HG03565 (cell line): ENCODE data around the gene ZNF799.
"Not testable (repeated sequence)": the region's sequence is repeated elsewhere in the genome, so short reads cannot be mapped to it uniquely, and the experiment has no call there.

Source experiments
- ATAC-seq: cut with Tn5 transposase; IDR thresholded peaks from one replicate; pipeline ENCODE4 v1.9.1; 2021; ENCODE audit warnings: mild to moderate bottlenecking, moderate library complexity; ENCODE audit not compliant: unreplicated experiment

ZNF799 gene

DNA sequence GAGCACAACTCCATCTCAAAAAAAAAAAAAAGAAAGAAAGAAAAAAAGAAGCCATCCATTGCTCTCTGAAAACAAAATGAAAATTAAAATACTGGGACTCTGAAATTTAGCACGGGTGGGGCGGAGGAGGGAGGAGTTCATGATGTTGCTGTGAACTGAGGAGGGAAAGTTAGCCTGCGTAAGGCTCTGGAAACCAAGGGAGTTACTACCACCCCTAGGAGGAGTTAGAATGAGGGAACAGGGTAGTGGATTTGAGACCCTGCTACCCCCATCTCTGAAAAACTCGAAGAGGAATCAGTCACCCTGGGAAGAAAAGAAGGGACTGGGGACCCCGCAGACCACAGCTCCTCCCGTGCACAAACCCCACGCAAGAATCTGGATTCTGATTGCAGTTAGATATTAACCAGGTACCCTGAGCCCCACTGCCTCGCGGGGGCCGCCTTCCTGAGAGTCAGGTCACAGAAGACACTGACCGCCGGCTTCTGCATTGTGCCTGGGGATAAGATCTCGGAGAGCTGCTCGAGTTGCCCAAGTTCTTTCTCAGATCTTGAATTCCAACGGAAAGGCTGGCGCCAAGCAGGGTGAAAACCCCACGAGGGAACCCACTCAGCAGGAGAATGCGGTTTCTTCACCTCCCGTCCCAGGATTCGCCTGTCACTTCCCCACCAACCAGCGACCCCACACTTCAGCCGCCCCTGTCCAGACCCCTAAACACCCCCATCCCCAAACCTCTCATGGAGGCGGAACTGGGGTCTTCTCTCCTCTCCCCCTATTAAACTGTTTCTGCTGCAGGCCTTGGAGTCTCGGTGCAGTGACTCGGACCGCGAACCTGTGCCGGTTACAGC is 36.5 kb downstream of the ZNF799 start:
- no peak for ATAC-seq

DNA sequence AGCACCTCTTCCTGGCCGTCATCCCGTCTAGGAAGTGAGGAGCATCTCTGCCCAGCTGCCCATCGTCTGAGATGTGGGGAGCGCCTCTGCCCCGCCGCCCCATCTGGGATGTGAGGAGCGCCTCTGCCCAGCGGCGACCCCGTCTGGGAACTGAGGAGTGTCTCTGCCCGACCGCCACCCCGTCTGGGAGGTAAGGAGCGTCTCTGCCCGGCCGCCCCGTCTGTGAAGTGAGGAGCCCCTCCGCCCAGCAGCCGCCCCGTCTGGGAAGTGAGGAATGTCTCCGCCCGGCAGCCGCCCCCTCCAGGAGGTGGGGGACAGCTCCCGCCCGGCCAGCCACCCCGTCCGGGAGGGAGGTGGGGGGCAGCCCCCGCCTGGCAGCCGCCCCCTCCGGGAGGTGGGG is 38.8 kb downstream of the ZNF799 start:
- ATAC-seq = not testable (repeated sequence)

DNA sequence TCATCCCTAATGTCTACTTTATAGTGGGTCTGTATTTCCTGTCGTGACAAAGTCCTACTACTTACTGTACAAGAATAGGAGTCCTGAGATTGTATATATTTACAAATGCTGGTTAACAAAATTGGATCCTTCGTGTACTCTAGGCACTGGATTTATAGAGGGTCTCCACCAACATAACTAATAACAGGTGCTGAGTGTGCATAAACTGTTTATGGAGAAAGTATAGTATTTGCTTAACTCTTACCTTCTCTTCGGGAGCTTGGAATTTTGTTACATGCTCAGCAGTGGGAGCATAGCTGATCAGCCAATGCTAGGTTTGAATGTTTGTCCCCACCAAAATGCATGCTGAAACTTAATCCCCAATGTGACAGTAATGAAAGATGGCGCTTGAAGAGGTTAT is 47.7 kb downstream of the ZNF799 start:
- ATAC-seq = no peak

DNA sequence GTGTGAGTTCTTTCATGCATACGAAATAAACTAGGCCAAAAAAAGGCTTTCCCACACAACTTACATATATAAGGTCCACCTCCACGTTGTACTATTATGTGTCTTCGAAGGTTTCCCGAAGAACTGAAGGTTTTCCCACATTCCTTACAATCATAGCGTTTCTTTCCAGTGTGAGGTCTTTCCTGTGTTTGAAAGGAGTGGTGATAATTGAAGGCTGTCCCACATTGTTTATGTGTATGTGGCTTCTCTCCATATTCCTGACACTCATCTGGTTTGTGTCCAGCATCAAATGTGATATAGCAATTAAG is 50.2 kb downstream of the ZNF799 start:
- ATAC-seq = no peak

DNA sequence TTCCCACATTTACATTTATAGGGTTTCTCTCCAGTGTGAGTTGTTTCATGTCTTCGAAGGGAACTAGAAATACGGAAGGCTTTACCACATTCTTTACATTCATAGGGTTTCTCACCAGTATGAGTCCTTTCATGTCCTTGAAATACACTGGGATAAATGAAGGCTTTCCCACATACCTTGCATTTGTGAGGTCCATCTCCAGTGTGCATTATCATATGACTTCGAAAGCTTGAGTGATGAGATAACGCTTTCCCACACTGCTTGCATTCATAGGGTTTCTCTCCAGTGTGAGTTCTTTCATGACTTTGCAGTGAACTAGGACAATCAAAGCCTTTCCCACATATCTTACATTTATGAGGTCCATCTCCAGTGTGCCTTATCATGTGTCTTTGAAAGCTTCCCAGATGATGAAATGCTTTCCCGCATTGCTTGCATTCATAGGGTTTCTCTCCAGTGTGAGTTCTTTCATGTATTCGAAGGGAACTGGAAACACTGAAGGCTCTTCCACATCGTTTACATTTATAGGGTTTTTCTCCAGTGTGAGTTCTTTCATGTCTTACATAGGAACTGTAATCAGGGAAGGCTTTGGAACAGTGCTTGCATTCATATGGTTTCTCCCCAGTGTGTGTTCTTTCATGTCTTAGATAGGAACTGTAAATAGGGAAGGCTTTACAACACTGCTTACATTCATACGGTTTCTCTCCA is 50.7 kb downstream of the ZNF799 start:
- no peak for ATAC-seq

DNA sequence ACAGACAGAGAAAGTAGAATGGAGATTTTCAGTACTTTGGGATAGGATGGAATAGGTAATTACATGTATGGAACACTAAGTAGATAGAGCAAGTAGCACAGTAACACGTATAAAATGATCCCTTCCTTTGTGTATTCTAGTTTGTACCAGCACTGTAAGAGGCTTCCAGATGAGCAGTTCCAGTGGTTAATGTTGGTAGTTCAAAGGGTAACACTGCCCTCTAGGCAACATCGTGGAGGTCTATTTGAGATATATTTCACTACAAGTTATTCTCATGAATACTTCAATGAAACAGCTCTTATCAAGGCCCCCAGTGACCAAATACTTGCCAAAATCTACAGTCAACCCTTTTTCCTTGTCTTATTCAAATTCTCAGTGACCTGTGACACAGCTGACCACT is 54.2 kb downstream of the ZNF799 start:
- ATAC-seq = no peak

DNA sequence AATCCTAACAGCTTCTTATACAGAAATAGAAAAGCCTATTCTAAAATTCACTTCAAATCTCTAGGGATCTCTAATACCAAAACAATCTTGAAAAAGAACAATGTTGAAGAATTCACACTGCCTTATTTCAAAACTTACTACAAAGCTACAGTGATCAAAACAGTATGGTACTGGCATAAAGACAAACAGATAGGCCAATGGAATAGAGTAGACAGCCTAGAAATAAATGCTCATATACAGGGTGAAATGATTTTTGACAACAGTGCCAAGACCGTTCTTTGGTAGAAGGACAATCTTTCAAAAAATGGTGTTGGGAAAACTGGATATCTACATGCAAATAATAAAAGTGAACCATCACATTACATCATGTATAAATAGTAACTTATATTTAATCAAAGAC is 55.9 kb downstream of the ZNF799 start:
- ATAC-seq = no peak
